Measurements from ENCODE around the gene ADAM10. TPM values are rescaled to one million over a fixed set of nuclear protein-coding genes. Genes with fewer than 3 reads are reported as not detected.

ADAM10 gene
- total RNA-seq, 1 experiment from 2014 or later = 133 TPM

- TF ChIP-seq CTCF (IDR thresholded peaks at IDR 0.05) (no peak), ZSCAN18 (CRISPR knock-in tag; IDR thresholded peaks at IDR 0.05) (no peak), PREB (CRISPR knock-in tag; IDR thresholded peaks at IDR 0.05; ENCODE audit: borderline replicate concordance) (no peak), ZNF425 (CRISPR knock-in tag; conservative IDR thresholded peaks at IDR 0.05) (no peak), ATF3 (CRISPR knock-in tag; conservative IDR thresholded peaks at IDR 0.05) (no peak), ZNF138 (CRISPR knock-in tag; conservative IDR thresholded peaks at IDR 0.05) (no peak), ZNF232 (CRISPR knock-in tag; IDR thresholded peaks at IDR 0.05) (no peak), ZNF532 (CRISPR knock-in tag; IDR thresholded peaks at IDR 0.05; ENCODE audit: borderline replicate concordance) (no peak), MYBL2 (CRISPR knock-in tag; IDR thresholded peaks at IDR 0.05) (no peak), AFF4 (CRISPR knock-in tag; IDR thresholded peaks at IDR 0.05; ENCODE audit: borderline replicate concordance) (no peak), HMGA2 (CRISPR knock-in tag; IDR thresholded peaks at IDR 0.05) (no peak), FOXK1 (CRISPR knock-in tag; IDR thresholded peaks at IDR 0.05) (no peak)
These were observed 99.4 kb downstream of the ADAM10 start (continued) for GRCh38 chr15:58650102-58650501.
